Tibial nerve (tissue), 4 donors: Measurements from ENCODE around the gene USP26. TPM values are rescaled to one million over a fixed set of nuclear protein-coding genes. Genes with fewer than 3 reads are reported as not detected.
A peak's percentile ranks its signal among the peaks of the same experiment; 100 is the strongest.

Experiments
- DNase-seq, 2 donors: peaks; one replicate each; pipeline ENCODE4 v3.0.0-alpha.2; 2019; ENCODE audit warnings: low spot score in 2 of 2
- H3K27ac ChIP-seq, 4 donors: fragments of 200-600 bp; sonication (generic) in 3 of 4; one replicate each; pipeline ENCODE4 v1.5.1; 2017 to 2019; ENCODE audit warnings: mild to moderate bottlenecking in 1 of 4
- H3K27me3 ChIP-seq, 2 donors: fragments of 200-600 bp; sonication (generic) in 1 of 2; one replicate each; pipeline versions ENCODE4 v1.5.1 to v1.6.0; 2017 to 2019
- H3K36me3 ChIP-seq, 3 donors: fragments of 200-600 bp; sonication (generic); one replicate each; pipeline ENCODE4 v1.5.1; 2018 to 2019
- H3K4me1 ChIP-seq, 4 donors: fragments of 200-600 bp; sonication (generic) in 3 of 4; one replicate each; pipeline ENCODE4 v1.5.1; 2017 to 2019
- H3K4me3 ChIP-seq, 4 donors: fragments of 200-600 bp; sonication (generic) in 3 of 4; one replicate each; pipeline ENCODE4 v1.5.1; 2017 to 2019; ENCODE audit warnings: mild to moderate bottlenecking in 1 of 4, moderate library complexity in 1 of 4
- H3K9me3 ChIP-seq, 4 donors: fragments of 200-600 bp; sonication (generic) in 3 of 4; one replicate each; pipeline ENCODE4 v1.5.1; 2017 to 2019
- EP300 ChIP-seq, 2 donors: sonication (generic); formaldehyde crosslinking; IDR thresholded peaks; one replicate each; pipeline ENCODE4 v1.6.1; 2017; ENCODE audit warnings: antibody characterized with exemption in 2 of 2, mild to moderate bottlenecking in 1 of 2
- POLR2A ChIP-seq, 2 donors: fragments of 450-650 bp; IDR thresholded peaks; one replicate each; pipeline ENCODE4 v1.6.1; 2017; ENCODE audit warnings: antibody characterized with exemption in 2 of 2, mild to moderate bottlenecking in 2 of 2, moderate library complexity in 2 of 2
- WGBS, 2 donors: methylation state at CpG; one replicate each; pipeline ENCODE4 v1.1.5; 2018; 5-methylcytosine and 5-hydroxymethylcytosine counted together
- total RNA-seq, 4 donors: library from RNA; depleted of rRNA; stranded (reverse); fragments of >200 nt; gene quantifications; one replicate each; pipeline ENCODE4 v1.1.0, GENCODE V29; 2016
- TF ChIP-seq, protein P1 (sequence below), 5 experiments: fragments of 200-600 bp in 3 of 5; fragments of 450-650 bp in 2 of 5; sonication (generic) in 3 of 5; IDR thresholded peaks; one replicate each; pipeline ENCODE4 v1.5.1; 2016 to 2019; ENCODE audit warnings: antibody characterized with exemption in 5 of 5, mild to moderate bottlenecking in 3 of 5, moderate library complexity in 2 of 5

Gene USP26
- total RNA-seq, 4 donors from 2014 or later = not detected

- H3K9me3 ChIP-seq = peaks cover 0 to 5% (median 0%) of the 10 kb centered on the region in 4 donors
- 44 to 53% methylated on average over 5 of the region's 5 CpGs for WGBS, 2 donors
- TF ChIP-seq, protein P1, sequence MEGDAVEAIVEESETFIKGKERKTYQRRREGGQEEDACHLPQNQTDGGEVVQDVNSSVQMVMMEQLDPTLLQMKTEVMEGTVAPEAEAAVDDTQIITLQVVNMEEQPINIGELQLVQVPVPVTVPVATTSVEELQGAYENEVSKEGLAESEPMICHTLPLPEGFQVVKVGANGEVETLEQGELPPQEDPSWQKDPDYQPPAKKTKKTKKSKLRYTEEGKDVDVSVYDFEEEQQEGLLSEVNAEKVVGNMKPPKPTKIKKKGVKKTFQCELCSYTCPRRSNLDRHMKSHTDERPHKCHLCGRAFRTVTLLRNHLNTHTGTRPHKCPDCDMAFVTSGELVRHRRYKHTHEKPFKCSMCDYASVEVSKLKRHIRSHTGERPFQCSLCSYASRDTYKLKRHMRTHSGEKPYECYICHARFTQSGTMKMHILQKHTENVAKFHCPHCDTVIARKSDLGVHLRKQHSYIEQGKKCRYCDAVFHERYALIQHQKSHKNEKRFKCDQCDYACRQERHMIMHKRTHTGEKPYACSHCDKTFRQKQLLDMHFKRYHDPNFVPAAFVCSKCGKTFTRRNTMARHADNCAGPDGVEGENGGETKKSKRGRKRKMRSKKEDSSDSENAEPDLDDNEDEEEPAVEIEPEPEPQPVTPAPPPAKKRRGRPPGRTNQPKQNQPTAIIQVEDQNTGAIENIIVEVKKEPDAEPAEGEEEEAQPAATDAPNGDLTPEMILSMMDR (IDR thresholded peaks at IDR 0.05) = no peak
- no peak for TF ChIP-seq POLR2A (IDR thresholded peaks at IDR 0.05)
- no peak for TF ChIP-seq EP300 (IDR thresholded peaks at IDR 0.05)
- H3K4me3 ChIP-seq = no peak overlapping the region
- no peak for DNase-seq
- peaks cover 0 to 5% of the 10 kb centered on the region in 2 donors for H3K27me3 ChIP-seq
- no peaks in the 10 kb centered on the region for H3K36me3 ChIP-seq
- H3K27ac ChIP-seq = no peak overlapping the region
- H3K4me1 ChIP-seq = no peaks in the 10 kb centered on the region
Observed at GRCh38 chrX:133033010-133033409, 63.9 kb downstream of the USP26 start.

DNA sequence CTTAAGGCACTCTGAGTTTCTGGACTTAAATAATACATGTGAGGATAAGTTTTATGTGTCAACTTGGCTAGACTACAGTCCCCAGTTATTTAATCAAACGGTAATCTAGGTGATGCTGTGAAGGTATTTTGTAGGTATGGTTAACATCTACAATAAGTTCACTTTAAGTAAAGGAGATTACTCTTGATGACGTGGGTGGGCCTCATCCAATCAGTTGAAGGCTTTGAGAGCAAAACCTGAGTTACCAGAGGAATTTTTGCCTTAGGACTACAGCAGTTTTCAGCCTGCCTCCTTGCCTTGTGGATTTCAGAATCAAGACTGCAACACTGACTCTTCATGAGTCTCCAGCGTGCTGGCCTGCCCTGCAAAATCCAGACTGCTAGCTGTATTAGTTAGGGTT lies 78.7 kb downstream of the USP26 start:
- no peak for DNase-seq
- H3K9me3 ChIP-seq = no peaks in the 10 kb centered on the region
- H3K27me3 ChIP-seq = no peaks in the 10 kb centered on the region
- no peak overlapping the region for H3K27ac ChIP-seq
- WGBS, 2 donors = 81% methylated on average over 3 of the region's 3 CpGs
- TF ChIP-seq EP300 (IDR thresholded peaks at IDR 0.05) (no peak), POLR2A (IDR thresholded peaks at IDR 0.05) (no peak)
- TF ChIP-seq, protein P1 (IDR thresholded peaks at IDR 0.05) = no peak
- no peaks in the 10 kb centered on the region for H3K4me1 ChIP-seq
- H3K4me3 ChIP-seq = no peak overlapping the region
- H3K36me3 ChIP-seq = no peaks in the 10 kb centered on the region

- Histone ChIP-seq H3K4me1 (no peaks in the 10 kb centered on the region), H3K4me3 (no peak overlapping the region), H3K27ac (no peak overlapping the region), H3K36me3 (no peaks in the 10 kb centered on the region), H3K27me3 (no peaks in the 10 kb centered on the region), H3K9me3 (no peaks in the 10 kb centered on the region)
- DNase-seq = no peak
- TF ChIP-seq POLR2A (IDR thresholded peaks at IDR 0.05) (no peak), EP300 (IDR thresholded peaks at IDR 0.05) (no peak)
- TF ChIP-seq, protein P1 (IDR thresholded peaks at IDR 0.05) = no peak
- 77 to 81% methylated on average over 3 of the region's 3 CpGs for WGBS, 2 donors
Observed at GRCh38 chrX:133007458-133007857, 89.5 kb downstream of the USP26 start.

DNA sequence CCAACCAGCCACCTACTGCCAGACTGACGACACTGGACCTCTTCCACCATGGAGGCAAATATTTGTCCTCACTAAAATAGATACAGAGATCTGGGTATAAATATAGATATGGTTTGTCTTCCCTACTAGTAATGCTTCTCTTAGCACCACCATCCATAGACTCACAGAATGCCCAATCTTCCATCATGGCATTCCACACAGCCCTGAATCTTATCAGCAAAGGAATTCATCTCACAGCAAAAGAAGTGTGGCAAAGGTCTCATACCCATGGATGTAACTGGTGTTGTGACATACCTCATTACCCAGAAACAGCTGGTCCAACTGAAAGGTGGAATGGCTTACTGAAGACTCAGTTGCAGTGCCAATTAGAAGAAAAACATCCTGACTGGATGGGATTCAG lies 91.3 kb downstream of the USP26 start:
- no peak overlapping the region for H3K27ac ChIP-seq
- no peak for DNase-seq
- H3K4me3 ChIP-seq = no peak overlapping the region
- H3K4me1 ChIP-seq = no peaks in the 10 kb centered on the region
- TF ChIP-seq, protein P1 (IDR thresholded peaks at IDR 0.05) = no peak
- TF ChIP-seq EP300 (IDR thresholded peaks at IDR 0.05) (no peak), POLR2A (IDR thresholded peaks at IDR 0.05) (no peak)
- H3K27me3 ChIP-seq = peaks cover 0 to 5% of the 10 kb centered on the region in 2 donors
- no peaks in the 10 kb centered on the region for H3K9me3 ChIP-seq
- H3K36me3 ChIP-seq = no peaks in the 10 kb centered on the region
- WGBS, 2 donors = 86 to 100% methylated on average over 1 of the region's 1 CpG

GRCh38 chrX:133005042-133005441 lies 91.9 kb downstream of the USP26 start:
- Histone ChIP-seq H3K4me1 (no peaks in the 10 kb centered on the region), H3K27me3 (peaks cover 0 to 5% of the 10 kb centered on the region in 2 donors), H3K36me3 (no peaks in the 10 kb centered on the region), H3K9me3 (no peaks in the 10 kb centered on the region), H3K27ac (no peak overlapping the region), H3K4me3 (no peak overlapping the region)
- TF ChIP-seq EP300 (IDR thresholded peaks at IDR 0.05) = no peak
- TF ChIP-seq, protein P1 (IDR thresholded peaks at IDR 0.05) = peak; percentile 27 to 59 (median 40)
- DNase-seq = no peak
- WGBS, 2 donors = 19 to 20% methylated on average over 2 of the region's 2 CpGs
